Limb (tissue), 2 donors: ENCODE measurements around the gene SLC7A9.
"Not testable (repeated sequence)": the region's sequence is repeated elsewhere in the genome, so short reads cannot be mapped to it uniquely, and the experiment has no call there.

ENCODE experiments used
- DNase-seq, 2 donors: peaks; one replicate each; pipeline ENCODE4 v3.0.0-alpha.2; 2016; ENCODE audit errors: extremely low spot score in 2 of 2

The SLC7A9 gene

GRCh38 chr19:32864318-32865007 lies 5.1 kb downstream of the SLC7A9 start:
- DNase-seq: no peak

GRCh38 chr19:32863841-32864240 lies 5.7 kb downstream of the SLC7A9 start:
- no peak for DNase-seq

- DNase-seq: no peak
Observed at GRCh38 chr19:32863301-32863700, 6.3 kb downstream of the SLC7A9 start.

- no peak for DNase-seq
Observed at GRCh38 chr19:32862741-32863140, 6.8 kb downstream of the SLC7A9 start.

GRCh38 chr19:32862173-32862572 lies 7.4 kb downstream of the SLC7A9 start:
- DNase-seq: no peak

GRCh38 chr19:32861596-32861995 lies 8.0 kb downstream of the SLC7A9 start:
- no peak for DNase-seq

- DNase-seq: no peak
Observed at GRCh38 chr19:32859591-32859990, 10.0 kb downstream of the SLC7A9 start.

GRCh38 chr19:32858559-32858958 lies 11.0 kb downstream of the SLC7A9 start:
- DNase-seq: no peak

GRCh38 chr19:32858155-32858554 lies 11.4 kb downstream of the SLC7A9 start:
- no peak for DNase-seq

- no peak for DNase-seq
Observed at GRCh38 chr19:32857584-32857983, 12.0 kb downstream of the SLC7A9 start.

- DNase-seq: not testable (repeated sequence)
Observed at GRCh38 chr19:32856818-32857217, 12.7 kb downstream of the SLC7A9 start.

- DNase-seq: no peak
Observed at GRCh38 chr19:32852216-32852615, 17.4 kb downstream of the SLC7A9 start.

- DNase-seq: not testable (repeated sequence)
Observed at GRCh38 chr19:32848035-32848434, 21.5 kb downstream of the SLC7A9 start.

GRCh38 chr19:32843716-32844245 lies 25.8 kb downstream of the SLC7A9 start:
- no peak for DNase-seq

- DNase-seq: no peak
Observed at GRCh38 chr19:32842061-32842460, 27.5 kb downstream of the SLC7A9 start.

- no peak for DNase-seq
Observed at GRCh38 chr19:32837531-32837930, 32.0 kb downstream of the SLC7A9 start.

GRCh38 chr19:32833388-32833787 lies 36.2 kb downstream of the SLC7A9 start:
- DNase-seq: not testable (repeated sequence)

- DNase-seq: not testable (repeated sequence)
Observed at GRCh38 chr19:32832825-32833224, 36.7 kb downstream of the SLC7A9 start.

GRCh38 chr19:32832094-32832493 lies 37.5 kb downstream of the SLC7A9 start:
- DNase-seq: not testable (repeated sequence)

- no peak for DNase-seq
Observed at GRCh38 chr19:32831611-32832010, 38.0 kb downstream of the SLC7A9 start.

- DNase-seq: no peak
Observed at GRCh38 chr19:32830231-32831014, 39.1 kb downstream of the SLC7A9 start.

- DNase-seq: no peak
Observed at GRCh38 chr19:32829345-32829896, 40.1 kb downstream of the SLC7A9 start.
